AG08395 (cell line): ENCODE measurements around the gene ZNF660.

Experiments used
- DNase-seq: peaks from one replicate; pipeline ENCODE4 v3.0.0; 2012; ENCODE audit warnings: mixed read lengths, low spot score

The ZNF660 gene

GRCh38 chr3:44632193-44632592, 47.4 kb downstream of the ZNF660 start:
- no peak for DNase-seq

- DNase-seq, result no peak
Observed at GRCh38 chr3:44642337-44642736, 57.6 kb downstream of the ZNF660 start.

GRCh38 chr3:44643024-44643423, 58.3 kb downstream of the ZNF660 start:
- DNase-seq, result no peak

GRCh38 chr3:44647771-44648170, 63.0 kb downstream of the ZNF660 start:
- DNase-seq, result no peak

- peak; percentile 96 for DNase-seq
Observed at GRCh38 chr3:44648564-44649229, 63.9 kb downstream of the ZNF660 start, which contains the start of gene ZNF35. Gene ZNF35 (plus strand): TSS chr3:44648732. CDS start chr3:44651068, 2,336 bp downstream.
